Measurements from ENCODE around the gene ALOX5AP. TPM values are rescaled to one million over a fixed set of nuclear protein-coding genes. Genes with fewer than 3 reads are reported as not detected.

ALOX5AP gene
- total RNA-seq, 1 donor from 2014 or later = 65.8 TPM

Other genes with a start within 250 kb of the ALOX5AP start
- 17.2 and 17.5 TPM in 2 replicates for gene USPL1, start 117.6 kb upstream of the ALOX5AP start, total RNA-seq
- gene MEDAG, start 170.7 kb downstream of the ALOX5AP start, total RNA-seq = not detected in 2 replicates
- not detected in 2 replicates for gene TEX26, start 197.1 kb downstream of the ALOX5AP start, total RNA-seq

All from activated T-helper 1 cell treated with anti-CD3 and anti-CD28 coated beads, Interleukin-12 subunit alpha, Interleukin-12 subunit beta, Interleukin-2, Interleukin-4 antibody, amounts not matched to agents 30 ng/mL and 10 ng/mL and 1 ng/mL, durations not matched to agents 14 hours and 24 hours and 36 hours (primary cell).